ENCODE results near the gene LPAR6. TPM values are rescaled to one million over a fixed set of nuclear protein-coding genes. Genes with fewer than 3 reads are reported as not detected.

LPAR6 gene
- total and polyA plus RNA-seq, 8 donors: 1.9 to 16.0 (median 6.6) TPM

- DNase-seq: peak in 3 of 6 donors; percentile 10 to 36 (median 35)
- WGBS, 2 donors: 18 to 20% methylated on average over 3 of the region's 3 CpGs
- FAIRE-seq: no peak
- no peaks in the 10 kb centered on the region for H3K9me3 ChIP-seq
- peak overlapping the region in 1 of 4 donors; percentile 41 for H3K27ac ChIP-seq
- H3K36me3 ChIP-seq: no peaks in the 10 kb centered on the region
- peak in 3 of 4 donors; percentile 63 to 77 (median 70) for ATAC-seq
- intact Hi-C loops (cut with DNase I): no loop called here
- no peak overlapping the region for H3K4me3 ChIP-seq
- TF ChIP-seq CTCF (IDR thresholded peaks at IDR 0.05): no peak
- peaks cover 0 to 17% (median 6%) of the 10 kb centered on the region in 3 donors for H3K4me1 ChIP-seq
- H3K27me3 ChIP-seq: no peaks in the 10 kb centered on the region
Measured at GRCh38 chr13:48437371-48437770, 24.5 kb upstream of the LPAR6 start.

GRCh38 chr13:48436661-48437288, 23.9 kb upstream of the LPAR6 start:
- Histone ChIP-seq H3K27me3 (no peaks in the 10 kb centered on the region), H3K27ac (peak overlapping the region in 1 of 4 donors; percentile 41), H3K36me3 (no peaks in the 10 kb centered on the region), H3K4me3 (no peak overlapping the region), H3K9me3 (no peaks in the 10 kb centered on the region), H3K4me1 (peaks cover 0 to 23% (median 6%) of the 10 kb centered on the region in 3 donors)
- no peak for DNase-seq
- ATAC-seq: peak in 2 of 4 donors; percentile 45 to 47
- WGBS, 2 donors: 75 to 78% methylated on average over 2 of the region's 2 CpGs
- intact Hi-C loops (cut with DNase I): no loop called here
- no peak for FAIRE-seq
- TF ChIP-seq CTCF (IDR thresholded peaks at IDR 0.05): no peak

GRCh38 chr13:48434200-48434599, 21.3 kb upstream of the LPAR6 start:
- WGBS, 2 donors: 97 to 99% methylated on average over 3 of the region's 3 CpGs
- intact Hi-C loops (cut with DNase I): no loop called here

GRCh38 chr13:48431987-48432615, 19.2 kb upstream of the LPAR6 start:
- ATAC-seq (no peak), FAIRE-seq (no peak)
- 52 to 60% methylated on average over 2 of the region's 2 CpGs for WGBS, 2 donors

More at GRCh38 chr13:48434200-48434599, 21.3 kb upstream of the LPAR6 start:
- TF ChIP-seq CTCF (IDR thresholded peaks at IDR 0.05): no peak
- Histone ChIP-seq H3K9me3 (no peaks in the 10 kb centered on the region), H3K36me3 (no peaks in the 10 kb centered on the region), H3K27ac (no peak overlapping the region), H3K27me3 (no peaks in the 10 kb centered on the region), H3K4me1 (peaks cover 0 to 23% (median 6%) of the 10 kb centered on the region in 3 donors), H3K4me3 (no peak overlapping the region)
- no peak for DNase-seq
- peak in 1 of 4 donors; percentile 19 for ATAC-seq
- FAIRE-seq: no peak

More at GRCh38 chr13:48431987-48432615, 19.2 kb upstream of the LPAR6 start:
- DNase-seq: no peak
- H3K36me3 ChIP-seq: no peaks in the 10 kb centered on the region
- TF ChIP-seq CTCF (IDR thresholded peaks at IDR 0.05): no peak
- H3K4me1 ChIP-seq: peaks cover 0 to 21% (median 3%) of the 10 kb centered on the region in 3 donors
- H3K4me3 ChIP-seq: no peak overlapping the region
- no peaks in the 10 kb centered on the region for H3K27me3 ChIP-seq
- no peaks in the 10 kb centered on the region for H3K9me3 ChIP-seq
- H3K27ac ChIP-seq: peak overlapping the region in 2 of 4 donors; percentile 6 to 21
- intact Hi-C loops (cut with DNase I): no loop called here
